Cardiac muscle cell (in vitro differentiated cells and primary cell): ENCODE results near the gene PGM3. TPM values are rescaled to one million over a fixed set of nuclear protein-coding genes. Genes with fewer than 3 reads are reported as not detected.

Experiments
- DNase-seq, 2 donors: peaks; one replicate each; pipeline versions ENCODE4 v3.0.0 to v3.0.0-alpha.2; 2010 to 2017; ENCODE audit warnings: low read depth in 1 of 2, low spot score in 1 of 2
- H3K27ac ChIP-seq: fragments of 200-600 bp; sonication (generic); 2 replicates; pipeline ENCODE4 v1.5.1; 2016
- H3K27me3 ChIP-seq: fragments of 200-600 bp; sonication (generic); 2 replicates; pipeline ENCODE4 v1.6.0; 2016; ENCODE audit warnings: control low read depth
- H3K36me3 ChIP-seq: fragments of 200-600 bp; sonication (generic); 2 replicates; pipeline ENCODE4 v1.5.1; 2016; ENCODE audit warnings: control low read depth
- H3K4me1 ChIP-seq: fragments of 200-600 bp; sonication (generic); 2 replicates; pipeline ENCODE4 v1.8.1; 2017; ENCODE audit warnings: low read depth, mild to moderate bottlenecking, mixed run types
- H3K4me3 ChIP-seq: fragments of 200-600 bp; sonication (generic); 2 replicates; pipeline ENCODE4 v1.5.1; 2016; ENCODE audit warnings: mild to moderate bottlenecking
- H3K9me3 ChIP-seq: fragments of 200-600 bp; sonication (generic); 2 replicates; pipeline ENCODE4 v1.5.1; 2017; ENCODE audit warnings: low read depth, mild to moderate bottlenecking, control low read depth
- polyA plus RNA-seq: library from polyadenylated mRNA; unstranded; fragments of >200 nt; fragmentation: Nextera tagmentation; extraction: Ambion mirVana; gene quantifications from 2 replicates; pipeline ENCODE4 v1.2.1, GENCODE V29; 2016
- total RNA-seq: library from RNA; depleted of rRNA; stranded (reverse); fragments of >200 nt; gene quantifications from 2 replicates; pipeline ENCODE4 v1.2.3, GENCODE V29; 2016
- TF ChIP-seq, protein P1 (sequence below): IDR thresholded peaks from 2 replicates; pipeline ENCODE4 v1.5.1; 2012; ENCODE audit warnings: low read depth, mild to moderate bottlenecking, low read length

PGM3 gene
- total and polyA plus RNA-seq, 2 experiments from 2014 or later = 23.3 to 39.7 TPM

DNA sequence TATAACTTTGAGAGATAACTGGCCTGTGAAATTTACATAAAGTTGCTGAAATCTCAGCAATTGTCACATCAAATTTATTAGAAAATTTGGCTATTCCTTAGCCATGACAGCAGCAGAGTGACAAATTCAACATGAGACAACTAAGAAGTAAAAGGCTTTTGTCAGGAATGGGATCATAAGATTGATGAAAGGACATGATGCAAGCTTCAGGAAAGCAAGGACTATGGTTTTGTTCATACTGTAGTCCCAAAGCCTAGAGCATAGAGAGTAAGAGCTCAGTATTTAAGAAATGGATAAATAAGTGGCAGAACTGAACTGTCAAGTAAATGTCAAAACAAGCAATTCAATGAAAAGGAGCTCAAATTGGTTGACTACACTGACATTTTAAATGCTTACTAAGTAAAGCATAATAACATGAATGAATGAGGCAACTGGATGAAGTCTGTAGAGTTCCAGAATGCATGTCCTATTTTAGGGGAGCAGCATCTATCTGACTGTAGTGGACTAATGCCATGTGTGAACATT lies 12.6 kb downstream of the PGM3 start:
- Histone ChIP-seq H3K27me3 (no peaks in the 10 kb centered on the region), H3K27ac (no peak overlapping the region), H3K9me3 (no peaks in the 10 kb centered on the region), H3K4me3 (no peak overlapping the region), H3K36me3 (peaks cover 25% of the 10 kb centered on the region), H3K4me1 (peaks cover 8% of the 10 kb centered on the region)
- no peak for DNase-seq
- TF ChIP-seq, protein P1, sequence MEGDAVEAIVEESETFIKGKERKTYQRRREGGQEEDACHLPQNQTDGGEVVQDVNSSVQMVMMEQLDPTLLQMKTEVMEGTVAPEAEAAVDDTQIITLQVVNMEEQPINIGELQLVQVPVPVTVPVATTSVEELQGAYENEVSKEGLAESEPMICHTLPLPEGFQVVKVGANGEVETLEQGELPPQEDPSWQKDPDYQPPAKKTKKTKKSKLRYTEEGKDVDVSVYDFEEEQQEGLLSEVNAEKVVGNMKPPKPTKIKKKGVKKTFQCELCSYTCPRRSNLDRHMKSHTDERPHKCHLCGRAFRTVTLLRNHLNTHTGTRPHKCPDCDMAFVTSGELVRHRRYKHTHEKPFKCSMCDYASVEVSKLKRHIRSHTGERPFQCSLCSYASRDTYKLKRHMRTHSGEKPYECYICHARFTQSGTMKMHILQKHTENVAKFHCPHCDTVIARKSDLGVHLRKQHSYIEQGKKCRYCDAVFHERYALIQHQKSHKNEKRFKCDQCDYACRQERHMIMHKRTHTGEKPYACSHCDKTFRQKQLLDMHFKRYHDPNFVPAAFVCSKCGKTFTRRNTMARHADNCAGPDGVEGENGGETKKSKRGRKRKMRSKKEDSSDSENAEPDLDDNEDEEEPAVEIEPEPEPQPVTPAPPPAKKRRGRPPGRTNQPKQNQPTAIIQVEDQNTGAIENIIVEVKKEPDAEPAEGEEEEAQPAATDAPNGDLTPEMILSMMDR = no peak

DNA sequence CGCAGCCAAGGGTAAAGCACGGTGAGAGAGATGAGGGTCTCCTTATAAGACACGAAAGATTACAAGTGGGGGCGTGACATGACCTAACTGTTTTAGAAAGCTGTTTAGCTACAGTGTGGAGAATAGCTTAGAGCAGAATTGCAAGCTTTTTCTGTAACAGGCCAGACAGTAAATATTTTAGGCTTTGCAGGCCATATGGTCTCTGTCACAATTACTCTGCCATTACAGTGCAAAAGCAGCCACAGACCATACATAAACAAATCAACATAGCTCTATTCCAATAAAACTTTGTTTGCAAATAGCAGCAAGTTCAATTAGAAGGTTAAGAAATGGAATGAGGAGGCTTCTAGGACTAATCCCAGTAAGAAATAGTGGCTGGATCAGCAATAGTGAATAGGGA lies 16.8 kb downstream of the PGM3 start:
- Histone ChIP-seq H3K9me3 (no peaks in the 10 kb centered on the region), H3K4me3 (no peak overlapping the region), H3K4me1 (peaks cover 4% of the 10 kb centered on the region), H3K36me3 (peaks cover 39% of the 10 kb centered on the region), H3K27ac (peak overlapping the region; percentile 77), H3K27me3 (no peaks in the 10 kb centered on the region)
- TF ChIP-seq, protein P1 = no peak
- DNase-seq = no peak

DNA sequence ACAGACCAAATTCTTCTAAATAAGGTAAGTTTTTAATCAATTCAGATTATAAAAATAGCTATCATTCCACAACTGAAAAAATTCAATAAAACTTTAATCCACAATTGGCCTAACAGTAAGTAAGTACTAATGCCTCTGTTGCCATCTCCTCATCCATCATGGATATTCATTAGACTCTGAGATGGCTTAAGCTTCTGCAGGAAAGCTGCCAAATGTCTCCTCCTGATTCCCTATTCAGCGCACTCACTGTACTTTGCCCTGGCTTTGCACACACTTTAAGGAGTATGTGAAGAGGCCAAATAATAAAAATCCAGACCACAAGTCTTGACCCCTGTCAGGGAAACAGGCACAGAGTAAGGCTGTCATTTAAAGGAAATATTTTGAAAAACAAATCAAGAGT lies 23.6 kb downstream of the PGM3 start:
- TF ChIP-seq, protein P1 = no peak
- Histone ChIP-seq H3K36me3 (peaks cover 72% of the 10 kb centered on the region), H3K27me3 (no peaks in the 10 kb centered on the region), H3K4me3 (no peak overlapping the region), H3K4me1 (no peaks in the 10 kb centered on the region), H3K27ac (no peak overlapping the region), H3K9me3 (no peaks in the 10 kb centered on the region)
- DNase-seq = no peak

DNA sequence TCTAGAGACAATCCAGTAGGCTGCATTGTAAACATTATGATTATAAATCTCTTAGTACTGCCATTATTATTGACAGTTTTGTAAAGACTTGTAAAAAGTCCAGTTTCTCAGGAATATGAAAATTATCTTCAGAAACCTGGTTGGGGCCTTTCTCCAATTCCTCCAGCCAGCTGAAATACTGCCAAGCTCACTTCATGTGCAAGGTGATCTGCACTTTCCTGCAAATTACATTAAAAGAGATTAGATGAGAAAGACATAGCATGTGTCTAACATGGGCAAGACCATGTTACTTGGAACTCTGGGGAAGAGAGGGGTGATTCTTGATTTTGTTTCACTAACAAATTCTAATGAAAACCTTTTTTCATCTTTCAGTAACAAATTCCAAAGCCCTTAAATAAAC lies 24.0 kb downstream of the PGM3 start:
- H3K36me3 ChIP-seq = peaks cover 73% of the 10 kb centered on the region
- TF ChIP-seq, protein P1 = no peak
- H3K27ac ChIP-seq = no peak overlapping the region

DNA sequence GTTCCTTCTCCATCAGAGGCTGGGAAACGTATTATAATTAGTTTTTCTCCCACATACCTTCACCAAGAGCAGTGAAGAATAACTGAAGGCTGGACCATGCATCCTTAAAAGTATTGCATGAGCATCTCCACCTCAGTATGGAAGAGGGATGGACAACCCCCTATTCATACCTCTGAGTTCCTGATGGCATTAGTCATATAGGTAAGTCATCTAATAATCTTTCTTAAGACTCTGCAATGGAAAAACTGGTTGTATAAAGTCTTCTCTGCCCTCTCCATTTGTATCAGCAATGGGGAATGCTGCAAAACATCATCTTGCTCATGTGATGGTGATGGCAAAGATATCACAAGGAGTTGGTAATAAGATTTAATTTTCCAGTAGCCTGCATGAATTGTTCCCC lies 24.5 kb downstream of the PGM3 start:
- Histone ChIP-seq H3K27me3 (no peaks in the 10 kb centered on the region), H3K4me3 (no peak overlapping the region), H3K36me3 (peaks cover 72% of the 10 kb centered on the region), H3K9me3 (no peaks in the 10 kb centered on the region), H3K4me1 (no peaks in the 10 kb centered on the region), H3K27ac (peak overlapping the region; percentile 72)
- TF ChIP-seq, protein P1 = no peak
- DNase-seq = no peak

More for the DNA sequence above, 24.0 kb downstream of the PGM3 start:
- H3K27me3 ChIP-seq = no peaks in the 10 kb centered on the region
- no peak overlapping the region for H3K4me3 ChIP-seq
- no peaks in the 10 kb centered on the region for H3K4me1 ChIP-seq
- H3K9me3 ChIP-seq = no peaks in the 10 kb centered on the region
- DNase-seq = no peak
